Smooth muscle cell (in vitro differentiated cells): ENCODE data around the gene HIPK1. TPM values are rescaled to one million over a fixed set of nuclear protein-coding genes. Genes with fewer than 3 reads are reported as not detected.
"Not testable (repeated sequence)": the region's sequence is repeated elsewhere in the genome, so short reads cannot be mapped to it uniquely, and the experiment has no call there.

Source experiments
- DNase-seq: peaks from one replicate; lab custom pipeline; 2025; ENCODE audit not compliant: unreplicated experiment; lab: John Stamatoyannopoulos, UW
- H2AFZ ChIP-seq: fragments of 200-600 bp; sonication (generic); 2 replicates; pipeline ENCODE4 v1.6.0; 2016; ENCODE audit warnings: antibody characterized with exemption, low read depth, mild to moderate bottlenecking
- H3F3A ChIP-seq: fragments of 200-600 bp; sonication (generic); 2 replicates; pipeline ENCODE4 v1.6.0; 2017; ENCODE audit warnings: antibody characterized with exemption, low read depth
- H3K27ac ChIP-seq: fragments of 200-600 bp; sonication (generic); 2 replicates; pipeline ENCODE4 v1.5.1; 2016; ENCODE audit warnings: low read depth, mild to moderate bottlenecking
- H3K27me3 ChIP-seq: fragments of 200-600 bp; sonication (generic); 2 replicates; pipeline ENCODE4 v1.6.1; 2016; ENCODE audit warnings: low read depth, mild to moderate bottlenecking
- H3K36me3 ChIP-seq: fragments of 200-600 bp; sonication (generic); 2 replicates; pipeline ENCODE4 v1.5.1; 2016; ENCODE audit warnings: low read depth
- H3K4me1 ChIP-seq: fragments of 200-600 bp; sonication (generic); 2 replicates; pipeline ENCODE4 v1.5.1; 2016; ENCODE audit warnings: low read depth
- H3K4me2 ChIP-seq: fragments of 200-600 bp; sonication (generic); 2 replicates; pipeline ENCODE4 v1.6.0; 2016; ENCODE audit warnings: mild to moderate bottlenecking
- H3K4me3 ChIP-seq: fragments of 200-600 bp; sonication (generic); 2 replicates; pipeline ENCODE4 v1.5.1; 2016; ENCODE audit warnings: mild to moderate bottlenecking
- H3K79me2 ChIP-seq: fragments of 200-600 bp; sonication (generic); 2 replicates; pipeline ENCODE4 v1.6.0; 2016; ENCODE audit warnings: low read depth, mild to moderate bottlenecking
- H3K9ac ChIP-seq: fragments of 200-600 bp; sonication (generic); 2 replicates; pipeline ENCODE4 v1.6.0; 2016; ENCODE audit warnings: low read depth
- H3K9me3 ChIP-seq: fragments of 200-600 bp; sonication (generic); replicated peaks from 2 replicates; pipeline ENCODE4 v1.5.1; 2016; ENCODE audit warnings: low read depth
- H4K20me1 ChIP-seq: fragments of 200-600 bp; sonication (generic); 2 replicates; pipeline ENCODE4 v1.6.0; 2016; ENCODE audit warnings: low read depth
- whole genome bisulfite sequencing: methylation state at CpG from one replicate; pipeline ENCODE4 v1.1.7; 2016; ENCODE audit warnings: low lambda C conversion rate; 5-methylcytosine and 5-hydroxymethylcytosine counted together
- polyA plus RNA-seq: library from polyadenylated mRNA; unstranded; fragments of >200 nt; fragmentation: Nextera tagmentation; extraction: Ambion mirVana; gene quantifications from 2 replicates; pipeline ENCODE4 v1.2.1, GENCODE V29; 2016
- total RNA-seq: library from RNA; depleted of rRNA; stranded (reverse); fragments of >200 nt; gene quantifications from 2 replicates; pipeline ENCODE4 v1.2.3, GENCODE V29; 2014
- TF ChIP-seq, protein P1 (sequence below): fragments of 200-600 bp; sonication (generic); IDR thresholded peaks from 2 replicates; pipeline ENCODE4 v1.5.1; 2017; ENCODE audit warnings: borderline replicate concordance, mild to moderate bottlenecking, antibody characterized with exemption; ENCODE audit not compliant: insufficient read depth, poor library complexity, severe bottlenecking

The HIPK1 gene
- total and polyA plus RNA-seq, 2 experiments from 2014 or later, result 12.0 to 34.2 TPM

GRCh38 chr1:114015075-114015474 is 86.0 kb downstream of the HIPK1 start:
- 11% methylated on average over 2 of the region's 2 CpGs for WGBS
- Histone ChIP-seq H3K4me1 (no peaks in the 10 kb centered on the region), H3K36me3 (no peaks in the 10 kb centered on the region), H3K27ac (no peak overlapping the region), H3K9me3 (no peaks in the 10 kb centered on the region), H3K79me2 (no peaks in the 10 kb centered on the region), H4K20me1 (no peaks in the 10 kb centered on the region), H2AFZ (no peak overlapping the region), H3K27me3 (no peaks in the 10 kb centered on the region), H3K4me3 (no peak overlapping the region), H3F3A (no peaks in the 10 kb centered on the region), H3K9ac (no peak overlapping the region), H3K4me2 (no peak overlapping the region)
- TF ChIP-seq, protein P1, sequence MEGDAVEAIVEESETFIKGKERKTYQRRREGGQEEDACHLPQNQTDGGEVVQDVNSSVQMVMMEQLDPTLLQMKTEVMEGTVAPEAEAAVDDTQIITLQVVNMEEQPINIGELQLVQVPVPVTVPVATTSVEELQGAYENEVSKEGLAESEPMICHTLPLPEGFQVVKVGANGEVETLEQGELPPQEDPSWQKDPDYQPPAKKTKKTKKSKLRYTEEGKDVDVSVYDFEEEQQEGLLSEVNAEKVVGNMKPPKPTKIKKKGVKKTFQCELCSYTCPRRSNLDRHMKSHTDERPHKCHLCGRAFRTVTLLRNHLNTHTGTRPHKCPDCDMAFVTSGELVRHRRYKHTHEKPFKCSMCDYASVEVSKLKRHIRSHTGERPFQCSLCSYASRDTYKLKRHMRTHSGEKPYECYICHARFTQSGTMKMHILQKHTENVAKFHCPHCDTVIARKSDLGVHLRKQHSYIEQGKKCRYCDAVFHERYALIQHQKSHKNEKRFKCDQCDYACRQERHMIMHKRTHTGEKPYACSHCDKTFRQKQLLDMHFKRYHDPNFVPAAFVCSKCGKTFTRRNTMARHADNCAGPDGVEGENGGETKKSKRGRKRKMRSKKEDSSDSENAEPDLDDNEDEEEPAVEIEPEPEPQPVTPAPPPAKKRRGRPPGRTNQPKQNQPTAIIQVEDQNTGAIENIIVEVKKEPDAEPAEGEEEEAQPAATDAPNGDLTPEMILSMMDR, result no peak
- no peak for DNase-seq

DNA sequence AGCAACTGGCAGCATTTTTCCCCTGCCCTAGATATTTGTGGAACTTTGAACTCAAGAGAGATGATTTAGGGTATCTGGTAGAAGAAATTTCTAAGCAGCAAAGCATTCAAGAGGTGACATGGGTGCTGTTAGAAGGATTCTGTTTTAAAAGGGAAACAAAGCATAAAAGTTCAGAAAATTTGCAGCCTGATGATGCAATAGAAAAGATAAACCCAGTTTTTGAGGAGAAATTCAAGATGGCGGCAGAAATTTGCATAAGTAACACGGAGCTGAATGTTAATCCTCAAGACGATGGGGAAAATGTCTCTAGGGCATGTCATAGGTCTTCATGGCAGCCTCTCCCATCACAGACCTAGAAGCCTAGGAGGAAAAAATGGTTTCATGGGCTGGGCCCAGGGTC is 90.6 kb downstream of the HIPK1 start:
- H3K4me3 ChIP-seq, H3K79me2 ChIP-seq, H4K20me1 ChIP-seq, H2AFZ ChIP-seq, H3K9me3 ChIP-seq, H3K9ac ChIP-seq, H3K27me3 ChIP-seq, H3K27ac ChIP-seq, H3K4me2 ChIP-seq, H3K36me3 ChIP-seq, DNase-seq: not testable (repeated sequence)
- Histone ChIP-seq H3K4me1 (peaks cover 13% of the 10 kb centered on the region), H3F3A (peaks cover 14% of the 10 kb centered on the region)
- 89% methylated on average over 3 of the region's 3 CpGs for WGBS

DNA sequence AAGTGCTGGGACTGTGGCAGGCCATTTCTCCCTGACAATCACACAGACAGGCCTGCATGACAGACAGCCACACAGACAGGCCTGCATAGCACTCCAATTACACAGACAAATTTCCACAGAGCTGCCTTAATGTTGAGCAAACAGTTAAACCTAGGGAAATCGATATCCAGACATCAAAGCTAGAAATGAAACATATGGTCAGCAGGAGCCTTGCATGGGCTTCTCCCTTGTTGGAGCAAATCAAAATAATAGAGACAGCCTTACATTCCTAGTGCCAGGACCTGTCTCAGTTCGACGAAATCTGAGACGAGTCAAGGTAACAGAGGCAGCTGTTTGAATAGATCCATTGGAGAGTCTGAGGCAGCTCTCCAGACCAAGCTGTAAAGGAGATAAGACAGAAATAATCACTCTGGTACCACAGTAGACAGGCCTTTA is 92.6 kb downstream of the HIPK1 start:
- WGBS, result 22% methylated on average over 4 of the region's 4 CpGs
- no peak overlapping the region for H2AFZ ChIP-seq

GRCh38 chr1:114022877-114023276 is 93.8 kb downstream of the HIPK1 start:
- H3K27me3 ChIP-seq, result no peaks in the 10 kb centered on the region
- H3K9me3 ChIP-seq, result no peaks in the 10 kb centered on the region
- peaks cover 14% of the 10 kb centered on the region for H3F3A ChIP-seq
- H4K20me1 ChIP-seq, result no peaks in the 10 kb centered on the region
- 98% methylated on average over 2 of the region's 2 CpGs for WGBS
- no peak overlapping the region for H3K27ac ChIP-seq
- H3K4me2 ChIP-seq, result no peak overlapping the region
- peaks cover 16% of the 10 kb centered on the region for H3K4me1 ChIP-seq
- no peak overlapping the region for H3K9ac ChIP-seq
- TF ChIP-seq, protein P1, result no peak
- H3K79me2 ChIP-seq, result no peaks in the 10 kb centered on the region
- DNase-seq, result no peak
- no peak overlapping the region for H3K4me3 ChIP-seq
- H2AFZ ChIP-seq, result no peak overlapping the region
- no peaks in the 10 kb centered on the region for H3K36me3 ChIP-seq

More for the DNA sequence above, 92.6 kb downstream of the HIPK1 start:
- Histone ChIP-seq H3F3A (peaks cover 14% of the 10 kb centered on the region), H3K9me3 (no peaks in the 10 kb centered on the region), H3K4me2 (no peak overlapping the region), H3K4me3 (no peak overlapping the region), H3K36me3 (no peaks in the 10 kb centered on the region), H4K20me1 (no peaks in the 10 kb centered on the region), H3K27me3 (no peaks in the 10 kb centered on the region), H3K27ac (no peak overlapping the region), H3K9ac (no peak overlapping the region), H3K4me1 (peaks cover 16% of the 10 kb centered on the region), H3K79me2 (no peaks in the 10 kb centered on the region)
- no peak for DNase-seq
- TF ChIP-seq, protein P1, result no peak
